Measurements from ENCODE around the gene CRAT. TPM values are rescaled to one million over a fixed set of nuclear protein-coding genes. Genes with fewer than 3 reads are reported as not detected.

Gene CRAT
- total RNA-seq, 4 donors from 2014 or later, result 50.3 to 220 (median 146) TPM

DNA sequence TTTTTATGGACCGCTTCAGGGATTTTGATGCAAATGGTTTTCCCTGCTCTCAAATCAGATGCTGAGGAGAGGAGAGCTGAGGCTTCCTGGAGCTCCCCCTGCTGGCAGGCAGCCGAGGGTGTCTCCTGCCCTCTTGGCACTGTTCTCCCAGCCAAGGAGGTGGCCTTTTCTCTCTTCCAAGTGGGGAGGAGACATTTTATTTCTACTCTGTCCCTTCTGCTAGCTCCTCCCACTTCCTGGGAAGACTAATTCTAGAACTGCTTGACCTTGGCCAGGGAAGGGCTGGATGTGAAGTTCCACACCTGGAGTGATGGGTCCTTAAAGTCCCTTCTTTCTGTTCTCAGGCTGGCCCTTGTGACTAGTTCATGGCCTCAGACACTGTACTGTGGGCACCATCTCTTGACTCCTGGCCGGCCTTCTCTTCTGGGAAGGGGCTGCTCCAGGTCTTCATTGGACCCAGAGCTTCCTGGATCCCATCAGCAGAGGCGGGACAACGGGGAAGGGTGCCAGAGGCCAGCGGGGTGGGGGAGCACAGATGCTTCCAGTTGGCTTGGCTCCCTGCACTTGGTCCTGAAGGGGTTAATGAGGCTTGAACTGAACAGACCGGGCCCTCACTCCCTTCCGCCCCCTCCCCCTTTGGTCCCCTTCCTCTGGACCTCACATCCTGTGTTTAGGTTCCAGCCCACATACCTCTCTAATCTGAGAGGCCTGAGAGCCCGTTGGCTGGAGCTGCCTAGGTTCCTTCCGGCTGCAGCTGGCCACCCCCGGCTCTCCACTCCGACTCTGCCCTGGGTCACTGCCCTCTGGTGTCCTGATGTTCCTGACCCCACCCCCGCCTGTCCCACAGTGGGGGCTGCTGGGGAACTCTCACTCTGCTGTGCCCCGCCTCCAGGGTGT is 32.7 kb upstream of the CRAT start:
- Histone ChIP-seq H3K4me1 (peaks cover 10 to 82% (median 35%) of the 10 kb centered on the region in 4 donors), H3K36me3 (peaks cover 0 to 21% (median 0%) of the 10 kb centered on the region in 3 donors), H3K4me3 (no peak overlapping the region), H3K27ac (peak overlapping the region; percentile 86 to 100 (median 97)), H3K9me3 (no peaks in the 10 kb centered on the region), H3K27me3 (no peaks in the 10 kb centered on the region)
- TF ChIP-seq POLR2A (IDR thresholded peaks at IDR 0.05), result peak in 1 of 2 donors; percentile 31
- TF ChIP-seq, protein P1, sequence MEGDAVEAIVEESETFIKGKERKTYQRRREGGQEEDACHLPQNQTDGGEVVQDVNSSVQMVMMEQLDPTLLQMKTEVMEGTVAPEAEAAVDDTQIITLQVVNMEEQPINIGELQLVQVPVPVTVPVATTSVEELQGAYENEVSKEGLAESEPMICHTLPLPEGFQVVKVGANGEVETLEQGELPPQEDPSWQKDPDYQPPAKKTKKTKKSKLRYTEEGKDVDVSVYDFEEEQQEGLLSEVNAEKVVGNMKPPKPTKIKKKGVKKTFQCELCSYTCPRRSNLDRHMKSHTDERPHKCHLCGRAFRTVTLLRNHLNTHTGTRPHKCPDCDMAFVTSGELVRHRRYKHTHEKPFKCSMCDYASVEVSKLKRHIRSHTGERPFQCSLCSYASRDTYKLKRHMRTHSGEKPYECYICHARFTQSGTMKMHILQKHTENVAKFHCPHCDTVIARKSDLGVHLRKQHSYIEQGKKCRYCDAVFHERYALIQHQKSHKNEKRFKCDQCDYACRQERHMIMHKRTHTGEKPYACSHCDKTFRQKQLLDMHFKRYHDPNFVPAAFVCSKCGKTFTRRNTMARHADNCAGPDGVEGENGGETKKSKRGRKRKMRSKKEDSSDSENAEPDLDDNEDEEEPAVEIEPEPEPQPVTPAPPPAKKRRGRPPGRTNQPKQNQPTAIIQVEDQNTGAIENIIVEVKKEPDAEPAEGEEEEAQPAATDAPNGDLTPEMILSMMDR (IDR thresholded peaks at IDR 0.05), result peak; percentile 78 to 91 (median 87)
- peak; percentile 69 to 94 (median 88) for DNase-seq

DNA sequence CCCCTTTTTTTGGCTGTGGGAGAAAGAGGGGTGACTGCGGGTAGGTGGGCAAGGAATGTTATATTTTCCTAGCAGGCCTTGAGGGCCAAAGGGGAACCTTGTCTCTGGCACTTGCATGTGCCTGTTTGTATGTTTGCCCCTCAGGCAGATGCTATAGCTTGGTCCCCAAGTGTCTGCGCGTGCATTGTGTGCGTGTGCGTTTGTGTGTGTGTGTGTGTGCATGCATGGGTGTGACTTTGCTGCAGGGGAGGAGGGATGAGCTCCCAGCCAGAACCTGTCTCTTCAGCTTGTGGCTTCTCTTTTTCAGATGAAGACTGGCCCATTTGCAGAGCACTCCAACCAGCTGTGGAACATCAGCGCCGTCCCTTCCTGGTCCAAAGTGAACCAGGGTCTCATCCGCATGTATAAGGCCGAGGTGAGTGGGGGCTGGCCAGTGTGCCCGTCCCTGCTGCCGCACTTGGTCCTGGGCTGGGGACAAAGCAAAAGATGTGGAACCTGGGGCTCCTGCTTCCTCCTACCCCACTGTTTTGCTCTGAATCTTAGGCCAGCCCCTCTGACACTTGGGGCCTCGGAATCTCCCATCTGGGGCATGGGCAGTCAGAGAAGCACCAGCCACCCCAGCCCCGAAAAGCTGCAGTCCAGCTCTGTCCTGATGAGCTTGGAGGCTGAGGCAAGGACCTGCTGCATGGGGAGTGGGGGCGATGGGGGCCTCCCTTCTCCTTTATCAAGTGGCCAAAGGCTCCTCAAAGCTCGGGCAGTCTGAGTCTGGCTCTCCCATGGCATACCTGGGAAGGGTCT is 31.7 kb upstream of the CRAT start:
- no peak for DNase-seq
- TF ChIP-seq, protein P1 (IDR thresholded peaks at IDR 0.05), result no peak
- TF ChIP-seq POLR2A (IDR thresholded peaks at IDR 0.05), result no peak
- no peak overlapping the region for H3K4me3 ChIP-seq
- H3K9me3 ChIP-seq, result no peaks in the 10 kb centered on the region
- H3K27ac ChIP-seq, result peak overlapping the region; percentile 86 to 100 (median 97)
- peaks cover 0 to 22% (median 0%) of the 10 kb centered on the region in 3 donors for H3K36me3 ChIP-seq
- no peaks in the 10 kb centered on the region for H3K27me3 ChIP-seq
- H3K4me1 ChIP-seq, result peaks cover 10 to 90% (median 35%) of the 10 kb centered on the region in 4 donors

DNA sequence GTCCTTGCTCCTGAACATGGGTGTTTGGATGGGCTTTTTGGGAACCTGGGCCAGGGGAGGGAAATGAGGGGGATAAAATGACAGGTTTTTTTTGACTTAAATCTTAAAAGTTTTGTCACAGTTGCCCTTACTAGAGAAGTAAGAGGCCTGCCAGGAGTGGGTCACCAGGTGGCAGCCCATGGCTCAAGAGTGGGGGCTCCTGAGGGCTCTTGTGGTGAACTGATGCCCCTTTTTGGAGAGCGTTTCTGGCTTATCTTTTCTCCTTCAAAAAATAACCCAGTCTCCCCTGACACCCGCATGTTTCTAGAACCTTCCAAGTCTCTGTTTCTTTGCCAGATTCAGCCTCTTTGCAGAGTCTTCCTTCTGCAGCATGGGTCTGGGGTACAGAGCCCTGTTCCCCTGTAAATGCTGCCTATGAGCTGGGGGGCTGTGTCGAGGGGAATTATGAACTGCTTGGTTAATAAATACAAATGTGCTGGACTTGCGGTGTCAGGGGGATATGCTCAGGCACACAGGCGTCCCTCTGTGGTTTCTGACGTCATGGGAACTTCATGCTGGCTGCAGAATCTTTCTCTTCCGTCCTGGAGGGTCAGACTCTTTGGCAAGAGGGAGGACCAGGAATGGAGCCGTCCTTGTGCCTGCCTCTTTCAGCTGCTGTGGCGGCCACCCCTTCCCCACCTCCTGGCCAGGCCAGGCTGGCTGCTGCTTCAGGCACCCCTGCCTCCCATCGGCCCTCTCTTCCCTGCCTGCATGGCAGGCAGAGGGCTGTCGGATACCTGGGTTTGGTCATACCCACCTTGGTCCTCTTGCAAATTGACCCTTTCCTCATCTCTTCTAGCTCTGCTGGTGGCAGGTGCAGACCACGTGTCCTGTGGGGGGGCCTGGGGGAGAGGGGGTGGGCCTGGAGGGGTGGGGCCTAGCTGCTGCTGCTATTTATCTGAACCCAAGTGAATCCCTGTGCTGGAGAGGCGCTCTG is 30.8 kb upstream of the CRAT start:
- H3K27me3 ChIP-seq, result no peaks in the 10 kb centered on the region
- DNase-seq, result peak in 2 of 3 donors; percentile 68 to 88
- TF ChIP-seq, protein P1 (IDR thresholded peaks at IDR 0.05), result peak in 1 of 6 experiments; percentile 3
- TF ChIP-seq POLR2A (IDR thresholded peaks at IDR 0.05), result no peak
- peak overlapping the region in 3 of 4 donors; percentile 38 to 50 (median 46) for H3K4me3 ChIP-seq
- peaks cover 10 to 82% (median 35%) of the 10 kb centered on the region in 4 donors for H3K4me1 ChIP-seq
- H3K36me3 ChIP-seq, result peaks cover 0 to 32% (median 0%) of the 10 kb centered on the region in 3 donors
- no peaks in the 10 kb centered on the region for H3K9me3 ChIP-seq
- peak overlapping the region; percentile 86 to 100 (median 97) for H3K27ac ChIP-seq

DNA sequence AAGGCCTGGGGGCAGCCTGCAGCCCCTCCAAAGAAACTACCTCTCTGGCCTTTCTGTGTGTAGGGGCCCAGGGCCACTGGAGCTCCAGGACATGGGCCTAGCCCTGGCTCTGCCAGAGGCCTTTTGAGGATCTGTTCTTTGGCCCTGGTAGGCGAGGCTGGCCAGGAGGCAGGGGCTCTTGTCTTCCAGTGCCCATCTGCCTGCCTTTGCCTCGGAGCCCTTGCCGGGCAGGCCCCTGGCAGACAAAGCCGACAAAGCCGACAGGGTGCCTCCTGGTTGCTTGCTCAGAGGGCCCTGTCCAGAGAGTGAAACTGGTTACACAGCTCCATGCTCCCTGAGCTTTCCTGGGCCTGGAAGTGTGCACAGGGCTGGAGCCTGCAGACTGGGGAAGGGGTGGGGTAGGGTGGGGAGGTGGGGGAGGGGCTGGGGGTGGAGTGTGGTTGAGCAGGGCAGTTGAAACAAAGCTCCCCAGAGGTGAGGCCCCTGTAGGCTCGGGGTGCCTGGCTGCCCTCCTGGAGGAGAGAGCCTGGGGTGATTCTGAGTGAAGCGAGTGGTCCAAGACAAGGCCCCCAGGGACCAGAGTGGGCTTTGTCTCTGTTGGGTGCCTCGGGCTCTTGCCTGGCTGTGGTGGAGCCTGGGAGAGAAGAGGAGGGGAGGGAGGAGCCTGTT is 29.9 kb upstream of the CRAT start:
- DNase-seq, result peak; percentile 21 to 73 (median 65)
- Histone ChIP-seq H3K4me3 (peak overlapping the region; percentile 22 to 50 (median 42)), H3K4me1 (peaks cover 10 to 73% (median 35%) of the 10 kb centered on the region in 4 donors)

More for the DNA sequence above, 29.9 kb upstream of the CRAT start:
- TF ChIP-seq, protein P1 (IDR thresholded peaks at IDR 0.05), result no peak
- TF ChIP-seq POLR2A (IDR thresholded peaks at IDR 0.05), result no peak
- peaks cover 0 to 41% (median 0%) of the 10 kb centered on the region in 3 donors for H3K36me3 ChIP-seq
- H3K27ac ChIP-seq, result peak overlapping the region; percentile 86 to 100 (median 97)
- H3K9me3 ChIP-seq, result no peaks in the 10 kb centered on the region
- H3K27me3 ChIP-seq, result no peaks in the 10 kb centered on the region

All from Peyer's patch (tissue), 4 donors.